Activated CD4-positive, alpha-beta T cell treated with anti-CD3 and anti-CD28 coated beads for 4 hours (primary cell): ENCODE measurements around the gene TTC16.

Experiments
- DNase-seq, 2 donors: peaks; one replicate each; pipeline ENCODE4 v3.0.0-alpha.2; 2020

TTC16 gene, protein sequence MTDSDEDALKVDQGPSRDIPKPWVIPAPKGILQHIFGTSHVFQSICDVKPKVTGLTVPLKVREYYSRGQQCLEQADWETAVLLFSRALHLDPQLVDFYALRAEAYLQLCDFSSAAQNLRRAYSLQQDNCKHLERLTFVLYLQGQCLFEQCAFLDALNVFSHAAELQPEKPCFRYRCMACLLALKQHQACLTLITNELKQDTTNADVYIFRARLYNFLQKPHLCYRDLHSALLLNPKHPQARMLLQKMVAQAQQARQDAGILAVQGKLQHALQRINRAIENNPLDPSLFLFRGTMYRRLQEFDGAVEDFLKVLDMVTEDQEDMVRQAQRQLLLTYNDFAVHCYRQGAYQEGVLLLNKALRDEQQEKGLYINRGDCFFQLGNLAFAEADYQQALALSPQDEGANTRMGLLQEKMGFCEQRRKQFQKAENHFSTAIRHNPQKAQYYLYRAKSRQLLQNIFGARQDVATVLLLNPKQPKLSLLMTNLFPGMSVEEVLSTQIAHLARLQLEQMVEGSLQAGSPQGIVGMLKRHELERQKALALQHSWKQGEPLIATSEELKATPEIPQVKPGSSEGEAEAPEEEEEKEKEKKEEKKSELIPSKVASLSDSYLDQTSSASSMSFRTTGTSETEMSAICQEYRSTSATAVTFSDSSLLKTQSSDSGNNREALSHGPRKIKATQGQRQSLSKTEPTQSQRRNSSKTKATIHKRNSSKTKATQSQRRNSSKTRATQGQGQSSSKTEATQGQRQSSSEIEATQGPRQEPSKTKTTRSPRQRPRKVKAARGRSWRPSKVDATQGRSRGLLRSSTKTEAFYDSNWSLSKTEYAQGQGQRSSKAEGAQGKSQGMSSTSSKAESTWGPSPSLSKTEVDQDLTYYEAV

GRCh38 chr9:127715470-127716337 is at the start of gene TTC16, which contains the start of gene PTRH1:
Gene TTC16, plus strand, starts transcription at chr9:127716079. Its CDS starts 67 bp downstream, at chr9:127716146.
Gene PTRH1, minus strand, starts transcription at chr9:127715663. Its CDS starts 24 bp downstream, at chr9:127715639.
- DNase-seq: peak; percentile 96 to 97

GRCh38 chr9:127667127-127667844 is 48.6 kb upstream of the TTC16 start:
- no peak for DNase-seq

GRCh38 chr9:127667906-127668305 is 48.0 kb upstream of the TTC16 start:
- DNase-seq: no peak

DNA sequence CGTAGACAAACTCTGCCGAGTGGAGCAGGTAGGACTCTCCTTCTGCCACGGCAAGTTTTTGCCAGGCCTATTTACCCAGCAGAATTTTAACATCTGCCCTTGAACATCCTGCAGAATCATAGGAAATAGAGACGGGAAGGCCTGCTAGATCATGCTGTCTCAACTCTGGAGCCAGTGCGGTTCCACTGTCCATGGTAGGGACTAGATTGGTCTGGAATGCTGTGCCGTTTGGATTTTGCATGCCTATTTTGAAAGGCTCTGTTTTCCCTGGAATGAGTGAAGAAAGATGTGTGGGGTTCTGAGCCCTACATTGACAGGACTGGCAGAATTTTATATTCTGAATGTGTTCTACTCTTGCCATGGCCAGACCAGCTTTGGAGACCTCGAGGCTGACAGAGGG is 42.6 kb upstream of the TTC16 start:
- no peak for DNase-seq

DNA sequence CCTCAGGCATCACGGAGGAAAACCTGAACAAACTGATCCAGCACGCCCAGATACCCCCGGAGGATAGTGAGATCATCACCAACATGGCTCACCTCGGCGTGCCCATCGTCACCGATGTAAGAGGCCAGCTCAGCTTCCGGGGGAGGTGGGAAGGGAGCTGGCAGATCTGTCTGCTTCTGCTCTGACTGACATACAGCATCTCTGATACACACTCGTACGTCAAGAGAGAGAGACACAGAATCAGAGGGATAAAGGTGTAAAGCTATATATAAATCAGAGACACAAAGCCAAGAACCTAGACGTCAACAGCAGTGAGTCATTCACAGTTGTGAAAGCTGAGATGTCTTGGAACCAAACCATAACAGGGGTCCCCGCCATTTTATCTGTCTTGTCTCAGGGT is 39.2 kb upstream of the TTC16 start:
- DNase-seq: no peak

DNA sequence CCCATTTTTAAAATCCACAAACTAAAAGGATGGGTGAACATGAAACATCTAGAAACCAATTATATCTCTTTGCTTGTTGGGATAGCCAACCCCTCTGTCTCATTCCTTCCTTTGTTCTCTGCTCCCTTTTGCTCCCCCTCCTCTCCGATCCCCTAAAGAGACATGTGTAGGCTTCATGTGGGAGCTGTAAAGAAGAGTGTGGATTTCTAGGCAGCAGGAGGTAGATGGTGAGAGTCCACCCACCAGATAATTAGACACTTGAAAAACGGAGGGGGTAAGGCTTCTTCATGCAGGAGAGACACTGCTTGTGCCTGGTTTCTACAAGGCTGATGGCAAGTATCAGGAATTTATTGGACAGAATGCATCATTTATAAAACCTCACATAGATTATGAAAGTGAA is 36.4 kb upstream of the TTC16 start:
- no peak for DNase-seq

- DNase-seq: no peak
Observed at GRCh38 chr9:127680226-127680625, 35.7 kb upstream of the TTC16 start.

- no peak for DNase-seq
Observed at GRCh38 chr9:127680846-127681245, 35.0 kb upstream of the TTC16 start.

GRCh38 chr9:127682351-127683136 is 33.3 kb upstream of the TTC16 start:
- no peak for DNase-seq

DNA sequence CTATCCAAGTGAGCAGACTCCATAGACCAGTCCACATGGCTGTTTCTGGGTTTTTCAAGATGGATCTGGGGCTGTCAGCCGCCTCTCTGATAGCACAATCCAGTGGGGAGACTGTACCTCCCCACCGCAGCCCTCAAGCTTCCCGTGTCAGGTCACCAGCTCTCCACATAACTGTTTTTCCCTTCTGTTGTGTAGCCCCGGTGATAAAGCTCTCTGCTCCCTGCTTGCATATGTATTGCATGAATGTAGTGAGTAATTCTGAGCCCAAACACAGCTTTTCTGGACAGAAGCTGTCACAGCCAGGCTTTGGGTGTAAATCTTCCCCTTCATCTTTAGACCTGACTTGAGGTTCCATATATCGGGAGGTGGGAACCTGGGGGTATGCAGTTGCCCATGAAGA is 32.2 kb upstream of the TTC16 start:
- no peak for DNase-seq

- DNase-seq: no peak
Observed at GRCh38 chr9:127684576-127684975, 31.3 kb upstream of the TTC16 start.

- no peak for DNase-seq
Observed at GRCh38 chr9:127686461-127687393, 29.2 kb upstream of the TTC16 start.

DNA sequence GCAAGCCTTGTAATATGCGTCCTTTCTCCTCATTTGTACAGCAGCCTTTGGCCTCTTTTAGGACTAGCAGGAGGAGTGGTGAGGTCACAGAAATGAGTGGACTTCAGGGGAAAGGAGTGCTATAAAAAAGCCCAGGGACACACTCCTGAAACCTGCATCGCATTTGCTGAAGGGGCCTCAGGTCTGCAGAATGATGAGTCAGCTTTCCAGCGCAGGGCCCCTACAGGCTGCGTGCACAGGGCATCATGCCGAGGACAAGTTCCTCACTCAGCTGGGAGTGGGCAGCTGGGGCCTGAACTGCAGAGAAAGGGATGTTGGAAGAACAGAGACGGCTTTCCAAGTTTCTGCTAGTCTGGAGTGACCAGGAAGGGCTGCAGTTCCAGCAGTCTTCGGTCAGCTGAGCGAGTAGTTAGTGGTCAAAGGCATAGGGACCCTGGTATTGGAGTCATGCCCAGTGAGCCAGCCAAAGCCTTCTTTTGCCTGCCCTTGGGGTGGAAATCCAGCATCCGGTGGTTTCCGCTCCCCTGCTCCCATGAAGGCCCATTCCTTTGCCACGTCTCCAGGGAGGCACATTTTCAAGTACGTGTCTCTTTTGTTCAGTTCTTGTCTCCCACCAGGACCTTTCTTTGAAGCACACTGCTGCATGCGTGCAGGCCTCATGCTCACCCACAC is 26.4 kb upstream of the TTC16 start:
- no peak for DNase-seq

DNA sequence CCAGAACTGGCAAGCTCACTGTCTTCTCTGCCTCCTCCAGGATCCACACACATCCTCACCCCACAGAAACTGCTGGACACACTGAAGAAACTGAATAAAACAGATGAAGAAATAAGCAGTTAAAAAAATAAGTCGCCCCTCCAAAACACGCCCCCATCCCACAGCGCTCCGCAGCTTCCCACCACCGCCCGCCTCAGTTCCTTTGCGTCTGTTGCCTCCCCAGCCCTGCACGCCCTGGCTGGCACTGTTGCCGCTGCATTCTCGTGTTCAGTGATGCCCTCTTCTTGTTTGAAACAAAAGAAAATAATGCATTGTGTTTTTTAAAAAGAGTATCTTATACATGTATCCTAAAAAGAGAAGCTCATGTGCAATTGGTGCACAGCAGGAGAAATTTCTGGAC is 25.1 kb upstream of the TTC16 start:
- no peak for DNase-seq

GRCh38 chr9:127692071-127692470 is 23.8 kb upstream of the TTC16 start:
- DNase-seq: no peak

- DNase-seq: no peak
Observed at GRCh38 chr9:127693143-127693542, 22.7 kb upstream of the TTC16 start.

DNA sequence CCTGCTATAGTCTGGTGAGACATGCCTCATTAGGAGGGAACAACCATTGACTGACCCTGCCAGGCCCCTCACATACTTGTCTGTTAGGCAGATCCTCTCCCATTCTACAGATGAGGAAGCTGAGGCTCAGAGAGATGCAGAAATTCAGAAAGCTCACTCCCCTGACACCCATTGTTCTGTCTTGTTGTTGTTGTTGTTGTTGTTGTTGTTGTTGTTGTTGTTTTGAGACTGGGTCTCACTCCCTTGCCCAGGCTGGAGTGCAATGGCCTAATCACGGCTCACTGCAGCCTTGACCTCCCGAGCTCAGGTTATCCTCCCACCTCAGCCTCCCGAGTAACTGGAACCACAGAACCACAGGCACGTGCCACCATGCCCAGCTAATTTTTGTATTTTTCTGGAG is 22.2 kb upstream of the TTC16 start:
- DNase-seq: no peak

- DNase-seq: no peak
Observed at GRCh38 chr9:127694890-127695720, 20.8 kb upstream of the TTC16 start.

DNA sequence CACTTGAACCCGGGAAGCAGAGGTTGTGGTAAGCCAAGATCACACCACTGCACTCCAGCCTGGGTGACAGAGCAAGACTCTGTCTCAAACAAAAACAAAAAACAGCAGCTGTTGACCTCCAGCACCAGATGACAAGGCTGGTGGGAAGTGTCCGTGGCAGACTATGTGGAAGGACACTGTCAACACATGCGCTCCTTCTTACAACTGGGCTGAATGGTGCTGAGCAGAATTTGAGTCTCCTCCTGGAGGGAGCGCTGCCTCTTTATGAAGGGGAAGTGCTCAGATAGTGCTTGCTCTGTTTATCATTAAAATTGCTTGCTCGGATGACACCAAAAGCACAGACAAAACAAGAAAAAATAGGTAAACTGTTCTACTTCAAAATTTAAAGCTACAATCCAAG is 18.3 kb upstream of the TTC16 start:
- DNase-seq: no peak
